Measurements from ENCODE around the gene SNED1.
"Not testable (repeated sequence)": the region's sequence is repeated elsewhere in the genome, so short reads cannot be mapped to it uniquely, and the experiment has no call there.

The SNED1 gene

DNA sequence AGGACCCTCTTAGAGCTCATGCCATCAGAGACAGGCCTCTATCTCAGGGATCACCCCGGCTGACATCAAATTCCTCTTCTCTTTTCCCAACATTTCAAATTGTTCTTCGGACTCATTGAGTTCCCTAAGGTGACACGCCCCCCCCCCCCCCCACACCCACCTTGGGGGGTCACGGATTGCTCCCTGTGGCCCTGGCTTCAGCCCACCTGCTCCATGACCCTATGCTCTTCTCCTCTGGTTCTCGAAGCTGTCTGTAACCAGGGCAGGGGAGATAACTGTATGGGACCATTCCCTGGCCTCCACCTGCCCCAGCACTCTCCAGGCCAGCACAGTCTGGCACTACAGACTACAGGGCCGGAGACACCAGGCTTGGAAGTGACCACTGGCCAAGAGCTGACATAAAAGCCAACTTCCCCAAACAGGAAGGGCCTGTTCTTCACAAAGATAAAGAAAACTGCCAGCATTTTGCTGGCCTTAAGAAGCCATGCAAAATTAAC is 96.6 kb downstream of the SNED1 start:
- ChIA-PET CTCF (interaction anchor here (2.1 to 3.6 kb wide), 2 partner anchors 16 to 56 kb away, joined by 5 to 19 read pairs; partner anchors contain the start of gene PPP1R7), POLR2A (no interaction called here)
- TF ChIP-seq, protein P1, sequence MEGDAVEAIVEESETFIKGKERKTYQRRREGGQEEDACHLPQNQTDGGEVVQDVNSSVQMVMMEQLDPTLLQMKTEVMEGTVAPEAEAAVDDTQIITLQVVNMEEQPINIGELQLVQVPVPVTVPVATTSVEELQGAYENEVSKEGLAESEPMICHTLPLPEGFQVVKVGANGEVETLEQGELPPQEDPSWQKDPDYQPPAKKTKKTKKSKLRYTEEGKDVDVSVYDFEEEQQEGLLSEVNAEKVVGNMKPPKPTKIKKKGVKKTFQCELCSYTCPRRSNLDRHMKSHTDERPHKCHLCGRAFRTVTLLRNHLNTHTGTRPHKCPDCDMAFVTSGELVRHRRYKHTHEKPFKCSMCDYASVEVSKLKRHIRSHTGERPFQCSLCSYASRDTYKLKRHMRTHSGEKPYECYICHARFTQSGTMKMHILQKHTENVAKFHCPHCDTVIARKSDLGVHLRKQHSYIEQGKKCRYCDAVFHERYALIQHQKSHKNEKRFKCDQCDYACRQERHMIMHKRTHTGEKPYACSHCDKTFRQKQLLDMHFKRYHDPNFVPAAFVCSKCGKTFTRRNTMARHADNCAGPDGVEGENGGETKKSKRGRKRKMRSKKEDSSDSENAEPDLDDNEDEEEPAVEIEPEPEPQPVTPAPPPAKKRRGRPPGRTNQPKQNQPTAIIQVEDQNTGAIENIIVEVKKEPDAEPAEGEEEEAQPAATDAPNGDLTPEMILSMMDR (IDR thresholded peaks at IDR 0.05; ENCODE audit: control extremely low read depth, extremely low read depth, low read depth, missing control alignments), result no peak
- no peak for DNase-seq (ENCODE audit: extremely low spot score)

DNA sequence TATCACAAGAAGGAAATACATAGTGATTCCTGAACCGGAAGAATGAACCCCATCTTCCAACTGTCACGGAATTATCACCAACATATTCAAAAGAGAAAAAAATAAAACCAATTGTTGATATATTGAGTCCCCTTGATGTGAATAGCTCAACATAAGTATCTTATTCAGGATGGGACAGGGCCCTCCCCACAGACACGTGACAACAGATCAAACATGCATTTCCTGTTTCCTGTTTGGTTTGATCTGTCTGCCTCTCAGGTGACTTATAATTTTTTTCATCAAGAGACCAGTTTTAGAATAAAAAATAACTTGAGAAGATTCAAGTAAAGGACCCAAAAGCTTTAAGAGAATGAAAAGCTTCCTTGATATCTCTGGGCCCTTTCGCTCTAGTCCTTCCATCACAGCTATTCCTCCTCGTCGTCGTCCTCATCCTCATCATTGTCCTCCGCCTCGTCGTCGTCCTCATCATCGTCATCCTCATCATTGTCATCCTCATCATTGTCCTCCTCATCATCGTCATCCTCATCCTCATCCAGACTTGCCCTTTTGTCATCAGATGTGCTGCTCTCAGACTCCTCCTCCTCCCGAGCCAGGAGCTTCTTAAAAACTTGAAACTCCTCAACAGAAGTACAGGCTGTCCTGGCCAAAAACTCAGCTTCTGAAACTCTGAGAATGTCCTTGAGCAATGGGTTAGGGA is 97.3 kb downstream of the SNED1 start:
- TF ChIP-seq, protein P1 (IDR thresholded peaks at IDR 0.05; ENCODE audit: control extremely low read depth, extremely low read depth, low read depth, missing control alignments), result no peak
- ChIA-PET POLR2A (interaction anchor here (0.5 kb wide), 1 partner anchor 229 kb away, joined by 4 read pairs; no protein-coding TSS in a partner anchor), CTCF (interaction anchor here (2.1 to 3.6 kb wide), 2 partner anchors 17 to 55 kb away, joined by 5 to 19 read pairs; partner anchors contain the start of gene PPP1R7)
- no peak for DNase-seq (ENCODE audit: extremely low spot score)

DNA sequence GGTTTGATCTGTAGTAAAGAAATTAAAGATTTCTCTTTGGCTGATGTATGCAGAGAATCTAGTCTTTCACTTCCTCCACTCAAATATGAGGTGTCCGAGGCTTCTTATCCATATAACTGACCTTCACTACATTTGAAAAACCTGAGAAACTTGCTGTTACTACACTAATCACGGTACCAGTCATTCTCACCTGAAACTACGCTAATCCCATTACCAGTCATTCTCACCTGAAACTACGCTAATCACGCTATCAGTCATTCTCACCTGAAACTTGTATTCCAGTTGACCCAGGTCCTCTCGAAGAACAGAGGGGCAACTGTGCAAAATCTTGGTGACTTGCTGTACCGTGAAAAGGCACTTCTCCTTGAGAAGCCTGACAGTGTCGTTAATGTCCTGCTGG is 98.6 kb downstream of the SNED1 start:
- no peak for DNase-seq (ENCODE audit: extremely low spot score)
- TF ChIP-seq, protein P1 (IDR thresholded peaks at IDR 0.05; ENCODE audit: control extremely low read depth, extremely low read depth, low read depth, missing control alignments), result no peak
- POLR2A ChIA-PET, result no interaction called here
- CTCF ChIA-PET, result interaction anchor here (1.1 to 3.6 kb wide), 2 partner anchors 16 to 18 kb away, joined by 3 to 19 read pairs; no protein-coding TSS in a partner anchor

DNA sequence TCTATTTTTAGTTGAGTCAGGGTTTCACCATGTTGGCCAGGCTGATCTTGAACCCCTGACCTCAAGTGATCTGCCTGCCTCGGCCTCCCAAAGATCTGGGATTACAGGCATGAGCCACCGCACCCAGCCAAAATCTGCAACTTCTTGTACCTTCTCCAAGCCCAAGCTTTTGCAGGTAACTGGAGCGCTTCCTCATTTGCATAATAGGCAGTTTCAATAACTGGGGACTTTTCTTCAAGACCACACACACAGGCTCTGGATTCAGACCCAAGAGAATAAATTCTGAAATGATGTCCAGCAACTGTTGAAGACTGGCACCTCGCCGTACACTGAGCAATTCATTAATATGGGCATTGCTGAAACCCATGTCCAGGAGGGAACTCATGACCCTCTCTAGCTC is 100.8 kb downstream of the SNED1 start:
- CTCF ChIA-PET, result interaction anchor here (1.4 to 4.1 kb wide), 4 partner anchors 11 to 52 kb away, joined by 6 to 19 read pairs (median 6); partner anchors contain the start of gene PPP1R7
- DNase-seq (ENCODE audit: extremely low spot score), result no peak
- POLR2A ChIA-PET, result interaction anchor here (1.0 to 1.8 kb wide), 2 partner anchors 11 to 50 kb away, joined by 3 to 6 read pairs; partner anchors contain the start of gene PASK
- TF ChIP-seq, protein P1 (IDR thresholded peaks at IDR 0.05; ENCODE audit: control extremely low read depth, extremely low read depth, low read depth, missing control alignments), result no peak

DNA sequence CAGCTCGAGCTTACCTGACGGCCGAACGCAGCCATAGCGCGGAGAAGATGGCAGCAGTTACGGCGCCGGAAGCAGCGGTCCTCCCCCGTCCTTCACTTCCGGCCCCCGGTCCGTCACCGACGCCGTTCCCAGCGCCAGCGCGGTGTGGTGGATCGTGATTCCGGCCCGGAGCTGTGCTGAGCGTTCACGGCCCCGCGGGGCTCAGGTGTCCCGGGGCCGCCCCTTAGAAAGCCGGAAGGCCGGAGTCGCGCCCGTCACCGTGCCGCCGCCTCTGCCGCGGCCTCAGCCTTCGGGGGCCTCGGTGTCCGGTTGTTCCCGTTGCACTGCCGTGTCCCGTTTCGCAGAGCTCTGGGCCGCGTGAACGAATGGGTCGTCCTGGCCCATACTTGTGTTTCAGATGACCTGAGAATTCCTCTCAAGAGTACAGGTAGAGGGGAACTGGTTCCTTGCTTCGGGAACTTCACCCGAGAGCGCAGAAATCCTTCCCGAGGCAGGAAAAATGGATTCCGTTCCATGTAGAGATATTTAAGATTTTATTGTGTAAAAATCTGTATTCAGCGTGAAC is 103.9 kb downstream of the SNED1 start, which contains the start of gene MTERF4:
Gene MTERF4, minus strand, starts transcription at position 49 of the 565 bp plus-strand sequence. Its CDS starts 14 bp downstream, at position 35.
- DNase-seq (ENCODE audit: extremely low spot score), result peak; percentile 90
- CTCF ChIA-PET, result interaction anchor here (1.2 to 4.1 kb wide), 3 partner anchors 10 to 24 kb away, joined by 3 to 19 read pairs (median 5); no protein-coding TSS in a partner anchor
- TF ChIP-seq, protein P1 (IDR thresholded peaks at IDR 0.05; ENCODE audit: control extremely low read depth, extremely low read depth, low read depth, missing control alignments), result no peak
- POLR2A ChIA-PET, result interaction anchor here (0.6 to 2.2 kb wide), 3 partner anchors 14 to 43 kb away, joined by 3 to 8 read pairs (median 4); no protein-coding TSS in a partner anchor

DNA sequence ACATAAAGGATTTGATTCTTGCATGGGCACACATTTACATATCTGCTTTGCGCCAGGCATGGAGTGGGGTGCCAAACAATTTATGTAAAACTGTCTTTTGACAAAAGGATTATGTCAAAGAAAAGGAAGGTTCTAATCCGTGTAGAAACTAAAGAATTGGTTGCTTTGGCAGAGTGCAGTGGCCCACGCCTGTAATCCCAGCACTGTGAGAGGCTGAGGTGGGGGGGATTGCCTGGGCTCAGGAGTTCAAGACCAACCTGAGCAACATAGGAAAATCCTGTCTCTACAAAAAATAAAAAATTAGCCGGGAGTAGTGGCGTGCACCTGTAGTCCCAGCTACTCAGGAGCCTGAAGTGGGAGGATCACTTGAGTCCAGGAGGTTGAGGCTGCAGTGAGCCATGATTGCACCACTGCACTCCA is 104.8 kb downstream of the SNED1 start:
- ChIA-PET CTCF (interaction anchor here (1.2 kb wide), 1 partner anchor 38 kb away, joined by 3 read pairs; no protein-coding TSS in a partner anchor), POLR2A (no interaction called here)
- TF ChIP-seq, protein P1 (IDR thresholded peaks at IDR 0.05; ENCODE audit: control extremely low read depth, extremely low read depth, low read depth, missing control alignments), result no peak
- DNase-seq (ENCODE audit: extremely low spot score), result no peak

DNA sequence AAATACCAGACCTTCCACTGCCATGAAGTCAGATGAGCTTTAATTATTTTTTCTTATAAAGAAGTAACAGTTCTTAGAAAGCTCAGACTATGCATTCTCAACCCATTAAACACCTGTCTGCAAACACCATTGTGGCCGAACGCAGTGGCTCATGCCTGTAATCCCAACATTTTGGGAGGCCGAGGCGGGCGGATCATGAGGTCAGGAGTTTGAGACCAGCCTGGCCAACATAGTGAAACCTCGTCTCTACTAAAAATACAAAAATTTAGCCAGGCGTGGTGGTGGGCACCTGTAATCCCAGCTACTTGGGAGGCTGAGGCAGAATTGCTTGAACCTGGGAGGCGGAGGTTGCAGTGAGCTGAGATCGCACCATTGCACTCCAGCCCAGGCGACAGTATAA is 106.2 kb downstream of the SNED1 start:
- ChIA-PET CTCF (interaction anchor here (1.0 to 1.2 kb wide), 2 partner anchors 26 to 37 kb away, joined by 3 read pairs; no protein-coding TSS in a partner anchor), POLR2A (interaction anchor here (0.7 kb wide), 1 partner anchor 30 kb away, joined by 3 read pairs; no protein-coding TSS in a partner anchor)
- not testable (repeated sequence) for DNase-seq (ENCODE audit: extremely low spot score)
